Spleen (tissue), 11 donors: ENCODE measurements around the gene CPED1. TPM values are rescaled to one million over a fixed set of nuclear protein-coding genes. Genes with fewer than 3 reads are reported as not detected.

ENCODE experiments used
- DNase-seq: peaks from one replicate; pipeline ENCODE4 v3.0.0-alpha.2; 2020
- H3K27ac ChIP-seq, 8 donors: fragments of 200-600 bp; sonication (generic) in 7 of 8; 1 replicate in 4 of 8; 2 replicates in 4 of 8; pipeline versions ENCODE4 v1.5.0 to v1.8.0; 2016 to 2021; ENCODE audit warnings: inconsistent platforms in 4 of 8, mild to moderate bottlenecking in 4 of 8, moderate library complexity in 1 of 8
- H3K27me3 ChIP-seq, 7 donors: fragments of 200-600 bp; sonication (generic) in 6 of 7; replicated peaks in 1 of 7; 1 replicate in 4 of 7; 2 replicates in 3 of 7; pipeline versions ENCODE4 v1.5.0 to v1.8.0; 2016 to 2021; ENCODE audit warnings: inconsistent platforms in 3 of 7, mild to moderate bottlenecking in 1 of 7
- H3K36me3 ChIP-seq, 6 donors: fragments of 200-600 bp; sonication (generic) in 5 of 6; 1 replicate in 4 of 6; 2 replicates in 2 of 6; pipeline versions ENCODE4 v1.5.0 to v1.8.0; 2016 to 2021; ENCODE audit warnings: inconsistent platforms in 2 of 6
- H3K4me1 ChIP-seq, 6 donors: fragments of 200-600 bp; sonication (generic) in 5 of 6; 1 replicate in 3 of 6; 2 replicates in 3 of 6; pipeline versions ENCODE4 v1.5.0 to v1.8.0; 2016 to 2021; ENCODE audit warnings: inconsistent platforms in 3 of 6
- H3K4me3 ChIP-seq, 8 donors: fragments of 200-600 bp; sonication (generic) in 7 of 8; 1 replicate in 4 of 8; 2 replicates in 4 of 8; pipeline versions ENCODE4 v1.5.0 to v1.8.0; 2016 to 2021; ENCODE audit warnings: inconsistent platforms in 4 of 8, mild to moderate bottlenecking in 4 of 8, moderate library complexity in 2 of 8
- H3K9me3 ChIP-seq, 8 donors: fragments of 200-600 bp; sonication (generic) in 7 of 8; 1 replicate in 4 of 8; 2 replicates in 4 of 8; pipeline versions ENCODE4 v1.5.0 to v1.8.0; 2016 to 2021; ENCODE audit warnings: inconsistent platforms in 4 of 8
- CTCF ChIP-seq, 11 experiments: fragments of 200-600 bp in 7 of 11; fragments of 450-650 bp in 4 of 11; sonication (generic) in 4 of 11; IDR thresholded peaks in 8 of 11; conservative IDR thresholded peaks in 3 of 11; 1 replicate in 7 of 11; 2 replicates in 4 of 11; pipeline versions ENCODE4 v1.4.0 to v1.8.0; 2016 to 2021; ENCODE audit warnings: antibody characterized with exemption in 11 of 11, inconsistent platforms in 4 of 11, mild to moderate bottlenecking in 1 of 11
- POLR2A ChIP-seq, 3 donors: fragments of 450-650 bp; IDR thresholded peaks; one replicate each; pipeline ENCODE4 v1.5.1; 2017; ENCODE audit warnings: antibody characterized with exemption in 3 of 3, mild to moderate bottlenecking in 1 of 3
- POLR2AphosphoS5 ChIP-seq, 3 donors: sonication (generic); formaldehyde crosslinking; IDR thresholded peaks; one replicate each; pipeline ENCODE4 v1.5.1; 2017; ENCODE audit warnings: antibody characterized with exemption in 3 of 3
- whole genome bisulfite sequencing, 5 donors: extraction: QIAGEN DNeasy Blood & Tissue Kit in 3 of 5; methylation state at CpG; one replicate each; pipeline versions ENCODE4 v1.1.5 to v1.1.7; 2013 to 2018; 5-methylcytosine and 5-hydroxymethylcytosine counted together
- intact Hi-C: fragments of 100-400 bp; cut with DNase I; formaldehyde crosslinking; loops from one replicate; pipeline ENCODE4 v1.15.0; 2023; ENCODE audit warnings: low total_unique reads
- polyA plus RNA-seq, 3 donors: library from polyadenylated mRNA; stranded (reverse); fragments of 200-250 nt; gene quantifications; one replicate each; pipeline ENCODE4 v1.2.1, GENCODE V29; 2013
- total RNA-seq, 7 donors: library from RNA; depleted of rRNA in 3 of 7; stranded (reverse); fragments of >200 nt in 3 of 7; fragmentation: NEBNext Ultra II Directional in 4 of 7; extraction: Animal tissue kit (Norgen Biotek cat#: 25700) in 4 of 7; gene quantifications; one replicate each; pipeline versions ENCODE4 v1.1.0 to v1.2.1, GENCODE V29; 2016 to 2021
- donor health status: healthy with polysubstance abuse.
- donor health status: DM: no; HTN: no; CAD: no; lungs with moderate emphysema.
- donor health status: DM: no; HTN: no; CAD: no.
- donor health status: Bipolar disorder and iron deficiency.
- donor health status: healthy.
- donor health status: DM: no; HTN: no; CAD: no.
- donor health status: DM: yes; HTN: yes; CAD: no.

Gene CPED1
- total and polyA plus RNA-seq, 10 donors: 1.5 to 81.6 (median 38.6) TPM

GRCh38 chr7:120942861-120943260, 45.6 kb upstream of the CPED1 start:
- TF ChIP-seq POLR2AphosphoS5 (IDR thresholded peaks at IDR 0.05) (no peak), POLR2A (IDR thresholded peaks at IDR 0.05) (no peak), CTCF (IDR thresholded peaks at IDR 0.05 in 8 of 11, conservative IDR thresholded peaks at IDR 0.05 in 3 of 11) (no peak)
- intact Hi-C loops: no loop called here
- Histone ChIP-seq H3K4me3 (no peak overlapping the region), H3K27ac (peak overlapping the region; percentile 4 to 78 (median 29)), H3K9me3 (no peaks in the 10 kb centered on the region), H3K4me1 (peaks cover 0 to 6% (median 2%) of the 10 kb centered on the region in 6 donors), H3K27me3 (no peaks in the 10 kb centered on the region), H3K36me3 (no peaks in the 10 kb centered on the region)
- WGBS, 5 donors: 92 to 100% (median 96%) methylated on average over 1 of the region's 1 CpG
- no peak for DNase-seq

- intact Hi-C loops: no loop called here
- Histone ChIP-seq H3K9me3 (no peaks in the 10 kb centered on the region), H3K27ac (peak overlapping the region in 1 of 8 donors; percentile 7), H3K36me3 (no peaks in the 10 kb centered on the region), H3K27me3 (no peaks in the 10 kb centered on the region), H3K4me1 (peaks cover 0 to 18% (median 8%) of the 10 kb centered on the region in 6 donors), H3K4me3 (no peak overlapping the region)
- TF ChIP-seq POLR2AphosphoS5 (IDR thresholded peaks at IDR 0.05) (no peak), CTCF (IDR thresholded peaks at IDR 0.05 in 8 of 11, conservative IDR thresholded peaks at IDR 0.05 in 3 of 11) (no peak), POLR2A (IDR thresholded peaks at IDR 0.05) (no peak)
- no peak for DNase-seq
- 70 to 88% (median 81%) methylated on average over 6 of the region's 6 CpGs for WGBS, 5 donors
These were observed 43.5 kb upstream of the CPED1 start for GRCh38 chr7:120944826-120945562.

- no peaks in the 10 kb centered on the region for H3K9me3 ChIP-seq
- intact Hi-C loops: no loop called here
- no peaks in the 10 kb centered on the region for H3K27me3 ChIP-seq
- no peak overlapping the region for H3K27ac ChIP-seq
- H3K4me1 ChIP-seq: peaks cover 8 to 33% (median 27%) of the 10 kb centered on the region in 6 donors
- no peak overlapping the region for H3K4me3 ChIP-seq
- peaks cover 0 to 13% (median 0%) of the 10 kb centered on the region in 6 donors for H3K36me3 ChIP-seq
- DNase-seq: no peak
- TF ChIP-seq POLR2AphosphoS5 (IDR thresholded peaks at IDR 0.05) (no peak), POLR2A (IDR thresholded peaks at IDR 0.05) (no peak), CTCF (IDR thresholded peaks at IDR 0.05 in 8 of 11, conservative IDR thresholded peaks at IDR 0.05 in 3 of 11) (no peak)
These were observed 40.5 kb upstream of the CPED1 start for GRCh38 chr7:120947980-120948379.

GRCh38 chr7:120949393-120949911, 39.1 kb upstream of the CPED1 start:
- TF ChIP-seq CTCF (IDR thresholded peaks at IDR 0.05 in 8 of 11, conservative IDR thresholded peaks at IDR 0.05 in 3 of 11): no peak
- no peaks in the 10 kb centered on the region for H3K27me3 ChIP-seq
- H3K36me3 ChIP-seq: peaks cover 0 to 28% (median 11%) of the 10 kb centered on the region in 6 donors
- H3K4me1 ChIP-seq: peaks cover 8 to 46% (median 31%) of the 10 kb centered on the region in 6 donors
- peak overlapping the region; percentile 44 to 83 (median 66) for H3K4me3 ChIP-seq
- peak overlapping the region in 6 of 8 donors; percentile 92 to 97 (median 96) for H3K27ac ChIP-seq
- DNase-seq: no peak
- intact Hi-C loops: no loop called here
- 17 to 23% (median 20%) methylated on average over 8 of the region's 8 CpGs for WGBS, 5 donors
- no peaks in the 10 kb centered on the region for H3K9me3 ChIP-seq
